GM20431 (cell line): Measurements from ENCODE around the gene GPSM3.
"Not testable (repeated sequence)": the region's sequence is repeated elsewhere in the genome, so short reads cannot be mapped to it uniquely, and the experiment has no call there.

Experiments
- in situ Hi-C: fragments of 300-500 bp; cut with MseI, MboI; formaldehyde crosslinking; loops from one replicate; pipeline ENCODE4 v1.15.0; 2020; ENCODE audit warnings: low sequenced_read_pairs; ENCODE audit not compliant: unreplicated experiment

The GPSM3 gene

DNA sequence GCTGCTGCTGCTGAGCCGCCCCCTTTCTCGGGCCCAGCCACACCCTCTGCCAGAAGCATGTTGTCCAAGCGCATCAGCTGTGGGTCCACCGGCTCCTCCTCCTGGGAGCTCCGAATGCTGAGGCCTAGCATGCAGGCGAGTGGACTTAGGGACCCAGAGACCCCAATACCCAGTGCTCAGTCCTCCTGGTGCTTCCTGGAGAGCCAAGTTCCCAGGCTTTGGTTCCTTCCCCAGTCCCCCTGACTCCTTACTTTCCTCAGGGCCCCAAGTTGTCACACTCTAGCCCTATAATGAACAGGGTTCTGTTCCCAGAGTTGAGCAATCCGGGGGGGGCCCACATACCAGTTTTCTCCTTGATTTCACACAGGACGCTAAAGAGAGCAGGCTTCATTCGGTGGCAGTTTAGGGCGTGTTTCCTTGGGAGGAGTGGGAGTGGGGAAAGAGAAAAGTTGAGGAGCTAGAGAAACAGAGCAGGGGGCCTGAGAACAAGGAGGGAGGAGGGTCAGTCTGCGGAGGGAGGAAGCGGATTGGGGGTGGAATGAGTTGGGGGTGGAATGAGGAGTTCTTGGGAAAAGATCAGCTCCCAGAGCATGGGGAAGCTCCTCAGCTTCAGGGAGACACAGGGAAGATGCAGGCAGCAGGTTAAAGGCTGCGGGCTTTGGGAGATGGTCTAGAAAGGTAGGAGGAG lies 3.9 kb downstream of the GPSM3 start:
- in situ Hi-C loops: no loop called here

DNA sequence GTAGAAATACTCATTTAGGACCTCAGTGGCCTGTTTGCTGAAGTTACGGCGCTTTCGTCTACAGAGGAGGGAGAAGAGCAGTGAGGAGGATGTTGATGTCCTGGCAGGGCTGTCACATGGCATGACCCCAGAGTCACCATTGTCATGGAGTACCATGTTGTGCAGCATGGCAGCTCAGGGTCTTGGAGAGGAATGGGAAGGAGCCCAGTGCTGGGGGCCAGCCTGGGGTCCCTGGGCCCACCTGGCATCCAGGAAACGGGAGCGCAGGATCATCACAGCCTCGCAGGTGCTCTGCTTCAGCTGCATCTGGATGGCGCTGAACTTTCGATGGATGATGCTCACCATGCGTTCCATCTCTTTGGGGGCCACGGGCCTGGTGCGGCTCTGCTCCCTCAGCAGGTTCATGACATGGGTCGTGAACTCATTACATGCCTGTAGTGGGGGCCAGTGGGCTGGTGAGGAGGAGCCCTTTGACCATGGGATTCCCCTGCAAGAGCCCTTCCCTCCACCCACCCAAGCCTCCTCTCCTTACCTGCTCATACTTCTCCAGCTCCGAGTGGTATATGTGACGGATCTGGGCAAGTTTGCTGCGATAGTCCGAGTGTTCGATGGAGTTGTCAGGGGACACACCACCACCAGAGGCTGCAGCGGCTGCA lies 4.6 kb downstream of the GPSM3 start:
- in situ Hi-C loops: not testable (repeated sequence)

DNA sequence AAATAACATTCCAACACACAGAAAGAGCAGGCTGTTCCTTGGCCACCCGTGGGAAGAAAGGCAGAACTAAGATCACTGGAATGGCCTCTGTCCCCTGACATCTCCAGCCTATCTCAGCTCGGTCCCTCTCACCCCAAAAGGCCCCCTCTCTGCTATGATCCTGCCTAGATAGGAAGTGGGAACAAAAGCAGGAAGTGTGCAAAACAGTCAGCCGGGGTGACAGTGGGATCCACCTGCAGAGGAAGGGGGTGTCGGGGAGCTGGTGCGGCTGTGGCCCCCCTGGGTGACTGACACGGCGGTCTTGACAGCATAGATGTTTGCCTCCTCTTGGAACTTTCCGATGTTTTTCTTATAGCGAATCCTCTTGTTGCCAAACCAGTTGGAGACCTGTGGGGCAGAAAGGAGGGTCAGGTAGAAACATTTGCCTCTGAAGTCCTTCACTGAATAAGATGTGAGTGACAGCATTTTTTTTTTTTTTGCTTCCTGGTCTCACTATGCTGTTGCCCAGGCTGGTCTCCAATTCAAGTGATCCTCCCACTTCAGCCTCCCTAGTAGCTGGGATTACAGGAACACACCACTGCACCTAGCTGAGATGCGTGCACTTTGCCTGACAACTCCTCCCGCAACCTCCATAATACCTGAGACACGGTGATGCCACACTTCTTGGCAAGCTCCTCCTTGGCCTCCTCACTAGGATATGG lies 5.3 kb downstream of the GPSM3 start:
- in situ Hi-C loops: no loop called here

DNA sequence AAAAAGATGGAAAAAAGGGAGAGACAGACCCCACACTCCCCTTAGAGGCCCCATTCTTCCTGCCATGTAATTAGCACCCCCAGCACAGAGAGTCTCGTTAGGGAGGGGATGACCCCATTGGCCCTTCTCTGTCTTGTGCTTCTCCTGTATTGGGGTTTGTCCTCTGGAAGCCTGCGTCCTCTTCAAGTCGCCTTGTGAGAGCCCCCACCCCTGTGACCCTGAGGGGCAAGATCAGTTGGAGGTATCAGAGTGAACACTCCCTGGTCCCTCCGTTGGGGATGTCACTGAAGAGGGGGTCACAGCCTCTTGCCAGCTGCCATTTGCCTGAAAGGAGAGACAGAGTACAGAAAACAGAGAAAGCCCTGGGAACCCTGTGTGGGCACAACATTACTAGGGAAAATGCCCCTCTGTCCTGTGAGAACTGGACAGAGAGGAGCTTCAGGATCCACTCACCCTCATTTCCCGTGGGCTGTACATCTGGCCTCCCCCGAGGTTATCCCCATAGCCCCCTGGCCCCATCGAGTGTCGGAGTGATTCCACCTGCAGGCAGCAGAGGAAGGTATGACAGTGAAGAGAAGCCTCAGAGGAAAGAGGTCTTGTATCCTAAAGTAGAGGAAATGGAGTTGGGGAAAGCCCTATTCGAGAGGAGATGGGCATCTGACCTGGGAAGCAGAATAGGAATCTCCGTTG lies 6.1 kb downstream of the GPSM3 start:
- in situ Hi-C loops: not testable (repeated sequence)

DNA sequence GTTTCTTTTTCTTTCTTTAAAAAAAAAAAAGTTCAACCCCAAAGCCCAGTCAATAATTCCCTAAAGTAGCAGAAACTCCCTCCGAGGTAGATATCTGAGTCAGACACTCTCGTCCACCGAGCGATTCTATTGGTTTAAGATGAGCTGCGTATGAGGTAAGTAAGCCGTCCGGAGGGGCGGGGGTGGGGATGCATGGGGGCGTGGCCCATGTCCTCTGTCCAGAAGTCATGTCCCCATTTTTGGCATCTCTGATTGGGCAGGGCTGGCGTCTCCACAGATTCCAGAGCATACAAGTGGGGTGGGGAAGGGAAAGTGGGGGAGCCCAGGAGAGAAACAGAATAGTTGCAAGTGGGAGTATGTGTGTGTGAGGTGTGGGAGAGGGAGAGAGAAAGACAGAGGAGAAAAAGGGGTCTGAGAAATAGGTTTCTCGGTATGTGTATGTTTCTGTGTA lies 6.7 kb downstream of the GPSM3 start:
- in situ Hi-C loops: not testable (repeated sequence)

DNA sequence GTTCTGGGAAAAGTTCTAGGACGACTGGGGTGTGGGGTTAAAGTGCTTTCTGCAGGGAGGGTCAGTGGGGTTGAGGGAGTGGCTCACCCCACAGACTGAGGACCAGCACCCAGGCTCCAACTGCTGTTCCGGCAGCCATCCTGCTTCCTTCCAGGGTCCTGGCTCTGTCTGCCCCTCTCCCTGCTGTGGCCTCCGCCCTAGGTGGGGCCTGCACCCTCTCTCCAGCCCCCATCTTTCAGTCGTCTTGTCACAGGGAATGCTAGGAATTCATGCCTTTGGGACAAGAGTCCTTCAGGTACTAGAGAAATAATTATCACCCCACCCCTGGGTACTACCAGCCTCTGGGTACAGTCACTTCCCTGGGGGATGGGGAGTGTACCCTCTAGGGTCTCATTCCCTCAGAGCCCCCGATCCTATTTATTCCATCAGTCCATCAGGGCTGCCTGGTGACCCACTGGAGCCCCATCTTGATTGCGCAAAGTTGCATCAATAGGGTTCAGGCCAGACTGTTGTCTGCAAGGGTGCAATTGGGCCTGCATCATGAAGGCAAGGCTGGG lies 8.3 kb downstream of the GPSM3 start, which contains the start of gene AGER:
Gene AGER (minus strand): TSS at position 170 of the 557 bp plus-strand sequence. CDS start 31 bp downstream, at position 139.
- in situ Hi-C loops: no loop called here

DNA sequence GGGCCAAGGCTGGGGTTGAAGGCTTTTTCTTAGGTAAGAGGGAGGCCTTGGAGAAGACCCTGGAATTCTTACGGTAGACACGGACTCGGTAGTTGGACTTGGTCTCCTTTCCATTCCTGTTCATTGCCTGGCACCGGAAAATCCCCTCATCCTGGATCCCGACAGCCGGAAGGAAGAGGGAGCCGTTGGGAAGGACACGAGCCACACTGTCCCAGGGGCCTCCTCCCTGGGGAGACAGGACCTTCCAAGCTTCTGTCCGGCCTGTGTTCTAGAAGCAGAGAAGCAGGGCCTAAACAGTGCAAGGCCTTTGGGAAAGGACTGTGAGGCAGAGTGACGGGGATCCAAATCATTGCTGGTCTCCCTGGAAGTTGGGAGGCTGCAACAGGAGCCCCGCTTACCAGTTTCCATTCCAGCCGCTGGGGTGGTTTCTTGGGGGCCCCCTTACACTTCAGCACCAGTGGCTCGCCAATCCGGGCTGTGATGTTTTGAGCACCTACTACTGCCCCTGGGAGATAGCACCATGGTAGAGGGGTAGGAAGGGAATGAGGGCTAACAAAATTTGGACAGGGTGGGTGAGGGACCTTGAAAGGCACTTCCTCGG lies 8.9 kb downstream of the GPSM3 start:
- in situ Hi-C loops: no loop called here

DNA sequence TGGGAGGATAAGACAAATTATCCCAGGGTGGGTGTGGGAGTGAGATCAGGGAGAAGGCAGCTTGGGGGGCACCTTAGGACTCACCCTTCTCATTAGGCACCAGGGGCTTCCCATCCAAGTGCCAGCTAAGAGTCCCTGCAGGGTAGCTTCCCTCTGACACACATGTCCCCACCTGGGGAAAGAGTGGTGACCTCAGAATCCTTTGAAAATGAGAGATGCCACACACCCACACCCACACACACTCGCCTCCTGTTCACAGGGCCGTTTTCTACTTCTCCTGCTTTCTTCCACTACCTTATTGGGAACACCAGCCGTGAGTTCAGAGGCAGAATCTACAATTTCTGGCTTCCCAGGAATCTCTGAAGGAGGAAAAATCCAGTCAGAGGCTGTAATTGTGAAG lies 9.4 kb downstream of the GPSM3 start:
- in situ Hi-C loops: no loop called here

DNA sequence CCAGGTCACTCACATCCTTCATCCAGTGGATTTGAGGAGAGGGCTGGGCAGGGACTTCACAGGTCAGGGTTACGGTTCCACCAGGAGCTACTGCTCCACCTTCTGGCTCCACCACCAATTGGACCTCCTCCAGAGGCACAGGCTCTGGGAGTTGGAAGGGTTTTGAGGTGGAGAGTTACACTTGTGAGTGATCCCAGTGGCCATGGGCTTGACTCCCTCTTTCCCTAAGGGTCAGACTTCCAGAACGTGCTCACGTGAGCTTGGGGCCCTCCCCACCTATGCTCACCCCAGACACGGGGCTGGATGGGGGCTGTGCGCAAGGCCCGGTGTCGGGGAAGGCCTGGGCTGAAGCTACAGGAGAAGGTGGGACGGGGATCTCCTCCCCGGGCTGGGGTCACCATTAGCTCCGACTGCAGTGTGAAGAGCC lies 9.9 kb downstream of the GPSM3 start:
- in situ Hi-C loops: no loop called here

DNA sequence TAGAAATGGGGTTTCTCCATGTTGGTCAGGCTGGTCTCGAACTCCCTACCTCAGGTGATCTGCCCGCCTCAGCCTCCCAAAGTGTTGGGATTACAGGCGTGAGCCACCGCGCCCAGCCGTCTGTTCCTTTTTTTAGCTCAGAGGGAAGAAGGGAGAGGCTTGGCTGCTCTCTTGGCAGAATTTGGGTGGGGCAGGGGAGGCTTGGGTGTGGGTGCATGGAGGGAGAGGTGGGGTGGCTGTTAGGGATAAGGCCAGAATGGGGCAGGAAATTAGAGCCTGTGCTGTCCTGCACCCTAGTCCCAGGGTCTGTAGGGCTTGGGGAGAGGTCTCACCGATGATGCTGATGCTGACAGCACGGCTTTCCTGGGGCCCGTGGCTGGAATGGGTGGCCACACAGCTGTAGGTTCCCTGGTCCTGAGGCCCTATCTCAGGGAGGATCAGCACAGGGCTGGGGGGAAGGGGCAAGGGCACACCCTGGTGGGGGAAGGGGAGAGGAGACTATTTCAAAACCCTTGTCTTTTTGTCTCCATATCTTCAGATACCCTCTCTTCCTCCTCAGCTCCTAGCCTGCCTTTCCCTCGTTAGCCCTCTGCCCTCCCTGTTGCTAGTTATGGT lies 10.4 kb downstream of the GPSM3 start:
- in situ Hi-C loops: no loop called here

DNA sequence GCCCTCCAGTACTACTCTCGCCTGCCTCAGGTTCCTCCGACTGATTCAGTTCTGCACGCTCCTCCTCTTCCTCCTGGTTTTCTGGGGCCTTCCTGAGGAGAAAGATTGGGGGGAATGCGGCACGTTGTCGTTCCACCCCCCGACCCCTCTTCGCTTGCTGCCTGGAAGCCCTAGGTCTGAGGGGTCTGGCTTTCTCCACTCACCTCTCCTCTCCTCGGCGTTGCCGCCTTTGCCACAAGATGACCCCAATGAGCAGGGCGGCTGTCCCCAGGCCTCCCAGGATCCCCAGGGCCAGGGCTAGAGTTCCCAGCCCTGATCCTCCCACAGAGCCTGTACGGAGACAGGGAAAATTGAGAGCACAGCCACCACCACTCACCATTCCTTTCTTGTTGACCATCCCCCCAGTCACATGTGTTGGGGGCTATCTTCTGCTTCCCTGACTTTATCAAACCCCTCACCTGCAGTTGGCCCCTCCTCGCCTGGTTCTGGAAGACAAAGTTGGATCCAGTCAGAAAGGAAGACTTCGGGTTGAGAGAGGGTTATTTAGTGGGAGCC lies 11.2 kb downstream of the GPSM3 start:
- in situ Hi-C loops: no loop called here

DNA sequence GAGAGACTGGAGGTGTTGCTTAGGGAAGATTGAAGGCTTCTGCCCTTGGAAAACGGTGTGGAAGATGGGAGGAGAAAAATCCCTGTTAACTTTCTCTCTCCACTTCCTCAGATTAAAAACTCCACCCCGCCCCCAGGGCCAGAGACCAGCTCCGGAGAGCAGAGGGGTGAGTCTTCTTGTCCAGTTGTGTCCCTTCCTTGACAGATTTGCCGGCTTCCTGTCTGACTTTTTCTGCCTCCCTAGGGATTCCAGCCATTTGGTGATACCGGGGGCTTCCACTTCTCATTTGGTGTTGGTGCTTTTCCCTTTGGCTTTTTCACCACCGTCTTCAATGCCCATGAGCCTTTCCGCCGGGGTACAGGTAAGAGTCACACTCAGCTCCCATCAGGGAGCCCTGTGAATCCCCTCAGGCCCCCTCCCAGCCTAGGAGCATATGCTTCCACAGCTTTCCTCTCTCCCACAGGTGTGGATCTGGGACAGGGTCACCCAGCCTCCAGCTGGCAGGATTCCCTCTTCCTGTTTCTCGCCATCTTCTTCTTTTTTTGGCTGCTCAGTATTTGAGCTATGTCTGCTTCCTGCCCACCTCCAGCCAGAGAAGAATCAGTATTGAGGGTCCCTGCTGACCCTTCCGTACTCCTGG lies 12.6 kb downstream of the GPSM3 start:
- in situ Hi-C loops: no loop called here

DNA sequence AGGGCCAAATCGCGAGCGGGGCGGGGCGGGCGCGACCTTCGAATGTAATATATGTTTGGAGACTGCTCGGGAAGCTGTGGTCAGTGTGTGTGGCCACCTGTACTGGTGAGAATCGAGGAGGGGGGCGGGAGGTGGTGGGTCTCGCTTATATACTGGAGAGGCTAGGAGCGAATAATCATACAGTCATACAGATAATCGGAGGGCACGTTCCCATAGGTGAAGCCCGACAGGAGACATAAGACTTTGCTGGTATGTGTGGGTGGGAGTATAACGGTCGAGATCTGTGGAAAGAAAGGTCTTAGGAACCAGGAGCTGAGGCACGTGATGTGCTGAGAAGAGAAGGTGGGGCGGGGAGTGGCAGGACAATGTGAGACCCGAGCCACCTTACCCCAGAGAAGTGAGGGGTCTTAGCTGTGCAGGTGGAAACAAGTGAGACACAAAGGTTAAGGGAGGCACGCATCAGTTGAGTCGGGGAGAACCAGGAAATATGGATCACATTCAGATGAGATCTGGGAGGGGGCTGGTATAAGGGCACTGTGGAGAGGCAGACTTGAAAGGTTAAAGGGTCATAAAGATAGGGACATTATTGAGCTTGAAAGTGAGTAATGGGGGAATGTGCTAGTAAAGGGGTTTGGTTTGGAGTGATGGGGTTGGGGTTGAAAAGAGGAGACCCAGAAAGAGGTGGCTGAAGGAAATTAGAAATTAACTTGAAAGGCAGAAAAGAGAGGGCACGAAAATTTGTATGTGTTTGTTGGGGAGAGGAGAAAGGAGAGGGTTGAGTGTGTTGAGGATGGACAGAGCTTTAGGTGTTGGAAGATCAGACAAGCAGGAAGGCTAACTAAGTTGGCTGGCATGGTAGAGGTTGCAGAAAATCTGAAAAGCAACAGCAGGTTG lies 13.6 kb downstream of the GPSM3 start:
- in situ Hi-C loops: no loop called here

DNA sequence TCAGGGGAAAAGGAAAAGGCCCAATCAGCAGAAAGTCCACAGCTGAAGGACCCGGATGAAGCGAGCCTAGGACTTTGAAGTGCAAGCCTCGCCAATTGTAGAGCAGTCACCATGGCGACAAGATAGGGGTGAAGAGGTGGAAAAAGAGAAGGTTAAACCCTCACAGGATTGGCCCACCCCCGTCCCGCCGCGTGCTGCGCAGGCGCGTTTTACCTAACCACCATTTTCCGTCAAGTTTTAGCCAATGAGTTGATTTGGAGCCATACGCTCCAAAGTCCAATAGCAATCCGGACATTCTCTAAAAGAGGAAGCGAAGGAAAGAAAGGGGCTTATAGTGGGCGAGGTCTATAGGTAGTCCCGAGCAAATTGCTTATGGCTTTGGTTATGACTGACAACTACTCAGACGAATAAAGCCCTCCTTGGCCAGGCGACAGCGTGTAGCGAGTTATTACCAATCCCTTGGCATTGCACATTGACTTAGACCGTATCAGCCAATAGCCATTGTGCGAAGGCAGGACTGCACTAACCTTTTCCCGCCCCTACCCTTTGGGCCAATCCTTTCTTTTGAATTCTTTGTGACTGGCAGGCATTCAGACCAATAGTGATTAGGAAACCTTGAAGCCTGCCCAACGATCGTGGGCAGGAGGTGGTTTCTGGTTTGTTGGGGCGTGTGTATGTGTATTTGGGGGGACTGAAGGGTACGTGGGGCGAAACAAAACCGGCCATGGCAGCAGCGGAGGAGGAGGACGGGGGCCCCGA lies 14.5 kb downstream of the GPSM3 start, which contains the start of gene RNF5:
Gene RNF5 (plus strand): TSS at position 618 of the 759 bp plus-strand sequence. CDS start 107 bp downstream, at position 725.
- in situ Hi-C loops: no loop called here

DNA sequence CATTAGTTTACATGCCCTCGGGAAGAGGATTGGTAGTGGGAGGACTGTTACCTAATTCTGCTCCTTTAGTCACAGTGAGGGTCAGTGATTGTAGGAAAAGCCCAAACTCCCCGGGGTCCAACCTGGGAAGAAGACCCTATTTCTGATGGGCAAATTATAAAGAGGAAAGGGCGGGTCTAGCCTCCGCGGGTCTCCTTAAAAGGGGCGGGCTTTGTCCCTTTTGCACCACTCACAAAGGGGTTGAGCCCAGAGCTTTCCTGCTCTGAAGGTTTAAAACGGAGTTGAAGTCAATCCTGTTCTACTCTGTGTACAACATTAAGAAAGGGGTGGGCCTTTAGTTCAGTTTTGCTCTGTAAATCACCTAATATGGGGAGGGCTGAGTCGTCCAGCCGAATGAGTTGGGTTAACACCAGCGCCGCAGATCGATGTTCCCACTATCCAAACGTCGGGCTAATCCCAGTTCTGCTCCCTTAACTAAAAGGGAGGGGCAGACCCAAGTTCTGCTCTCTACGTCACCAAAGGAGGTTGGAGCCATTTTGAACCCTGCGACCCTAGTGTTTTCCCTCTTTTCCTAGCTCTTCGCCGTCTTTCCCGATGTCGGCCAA lies 15.2 kb downstream of the GPSM3 start:
- in situ Hi-C loops: no loop called here

DNA sequence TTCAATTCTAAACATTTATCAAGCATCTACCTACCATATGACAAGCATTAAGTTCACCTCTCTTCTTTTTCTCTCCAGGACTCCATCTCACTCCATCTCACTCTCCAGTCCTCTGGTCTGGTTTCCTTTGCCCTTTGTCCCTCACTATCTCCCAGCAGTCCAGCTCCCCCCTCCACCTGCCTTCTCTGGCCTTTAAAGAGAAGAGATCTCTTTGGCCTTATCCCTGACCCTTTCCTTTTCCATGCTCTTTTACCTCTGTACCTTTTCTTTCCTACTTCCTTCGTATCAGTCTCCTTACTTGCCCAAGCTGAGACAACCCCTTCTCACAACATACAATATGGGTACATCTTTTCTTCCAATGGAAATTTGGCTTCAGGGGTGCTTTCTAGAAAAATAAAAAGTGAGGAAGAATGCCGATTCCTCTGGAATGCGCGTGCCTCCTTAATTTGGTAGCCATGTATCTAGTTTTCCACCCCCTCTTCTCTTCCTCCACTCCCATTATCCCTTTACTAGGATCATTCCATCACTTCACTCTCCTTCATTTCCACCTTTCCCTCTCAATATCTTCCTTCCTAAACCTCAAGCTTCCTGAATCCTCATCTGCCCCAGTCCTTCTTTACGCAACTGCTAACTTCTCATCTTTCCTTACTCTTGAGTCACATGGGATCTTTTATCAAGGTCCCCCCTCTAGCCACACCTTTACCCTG lies 15.8 kb downstream of the GPSM3 start:
- in situ Hi-C loops: no loop called here
